ENCODE results near the gene TBKBP1. TPM values are rescaled to one million over a fixed set of nuclear protein-coding genes. Genes with fewer than 3 reads are reported as not detected.

The TBKBP1 gene, protein sequence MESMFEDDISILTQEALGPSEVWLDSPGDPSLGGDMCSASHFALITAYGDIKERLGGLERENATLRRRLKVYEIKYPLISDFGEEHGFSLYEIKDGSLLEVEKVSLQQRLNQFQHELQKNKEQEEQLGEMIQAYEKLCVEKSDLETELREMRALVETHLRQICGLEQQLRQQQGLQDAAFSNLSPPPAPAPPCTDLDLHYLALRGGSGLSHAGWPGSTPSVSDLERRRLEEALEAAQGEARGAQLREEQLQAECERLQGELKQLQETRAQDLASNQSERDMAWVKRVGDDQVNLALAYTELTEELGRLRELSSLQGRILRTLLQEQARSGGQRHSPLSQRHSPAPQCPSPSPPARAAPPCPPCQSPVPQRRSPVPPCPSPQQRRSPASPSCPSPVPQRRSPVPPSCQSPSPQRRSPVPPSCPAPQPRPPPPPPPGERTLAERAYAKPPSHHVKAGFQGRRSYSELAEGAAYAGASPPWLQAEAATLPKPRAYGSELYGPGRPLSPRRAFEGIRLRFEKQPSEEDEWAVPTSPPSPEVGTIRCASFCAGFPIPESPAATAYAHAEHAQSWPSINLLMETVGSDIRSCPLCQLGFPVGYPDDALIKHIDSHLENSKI
- 13.9 TPM for total RNA-seq

DNA sequence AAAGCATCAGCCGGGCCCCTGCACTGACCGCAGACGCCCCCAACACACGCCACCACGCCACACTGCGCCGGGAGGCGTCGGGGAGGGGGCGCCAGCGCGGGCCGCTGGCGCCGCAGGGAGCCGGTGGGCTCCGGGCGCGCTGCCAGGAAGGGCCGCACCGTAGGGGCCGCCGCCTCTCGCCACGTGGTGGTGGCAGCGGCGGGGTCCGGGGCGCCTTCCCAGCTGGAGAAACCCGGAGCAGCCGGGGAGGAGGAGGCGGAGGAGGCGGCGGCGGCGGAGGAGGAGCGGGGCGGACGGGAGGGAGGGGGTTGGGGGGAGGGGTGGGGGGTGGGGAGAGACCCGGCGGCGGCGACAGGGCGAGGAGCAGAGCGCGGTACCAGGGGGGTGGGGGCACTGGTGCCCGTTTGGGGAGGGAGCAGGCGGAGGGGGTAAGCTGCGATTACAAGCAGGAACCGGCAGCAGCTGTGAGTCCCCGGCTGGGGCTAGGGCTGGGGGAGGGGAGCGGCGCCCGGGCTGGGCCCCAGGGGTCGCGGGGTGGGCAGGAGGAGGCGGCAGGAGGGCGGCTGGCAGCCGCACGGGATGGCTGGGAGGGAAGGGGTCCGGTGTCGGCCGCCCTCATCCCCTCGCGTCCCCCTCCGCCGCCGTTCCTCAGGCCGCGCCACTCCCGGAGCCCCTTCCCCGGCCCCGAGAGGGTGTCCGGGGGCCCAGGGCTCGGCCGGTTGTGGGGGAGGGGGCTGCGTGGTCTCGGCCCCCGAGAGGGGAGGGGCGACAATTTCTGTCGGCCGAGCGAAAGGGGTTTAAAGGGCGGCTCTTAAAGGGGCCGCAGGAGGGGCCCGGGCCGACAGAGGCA, at the start of gene TBKBP1:
Gene TBKBP1, plus strand, starts transcription at position 431 of the 850 bp plus-strand sequence. CDS start 1,952 bp downstream, outside the sequence.
- no peak for FAIRE-seq
- peak; percentile 69 to 70 for DNase-seq (ENCODE audit: low spot score in 2 of 2)

DNA sequence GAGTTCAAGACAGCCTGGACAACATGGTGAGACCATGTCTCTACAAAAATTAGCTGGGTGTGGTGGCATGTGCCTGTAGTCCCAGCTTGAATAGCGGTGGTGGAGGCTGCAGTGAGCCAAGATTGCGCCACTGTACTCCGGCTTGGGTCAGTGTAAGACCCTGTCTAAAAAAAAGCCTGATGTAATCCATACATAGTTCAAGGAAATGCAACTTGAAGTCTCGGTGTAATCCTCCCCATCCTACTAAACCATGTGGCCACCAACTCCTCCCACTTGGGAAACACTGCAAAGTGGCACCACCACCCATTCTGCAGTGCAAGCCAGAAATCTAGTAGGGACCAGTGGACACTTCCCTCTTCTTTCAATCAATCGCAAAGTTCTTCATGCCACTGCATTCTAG, 49.6 kb upstream of the TBKBP1 start:
- DNase-seq (ENCODE audit: low spot score in 2 of 2) (no peak), FAIRE-seq (no peak)

DNA sequence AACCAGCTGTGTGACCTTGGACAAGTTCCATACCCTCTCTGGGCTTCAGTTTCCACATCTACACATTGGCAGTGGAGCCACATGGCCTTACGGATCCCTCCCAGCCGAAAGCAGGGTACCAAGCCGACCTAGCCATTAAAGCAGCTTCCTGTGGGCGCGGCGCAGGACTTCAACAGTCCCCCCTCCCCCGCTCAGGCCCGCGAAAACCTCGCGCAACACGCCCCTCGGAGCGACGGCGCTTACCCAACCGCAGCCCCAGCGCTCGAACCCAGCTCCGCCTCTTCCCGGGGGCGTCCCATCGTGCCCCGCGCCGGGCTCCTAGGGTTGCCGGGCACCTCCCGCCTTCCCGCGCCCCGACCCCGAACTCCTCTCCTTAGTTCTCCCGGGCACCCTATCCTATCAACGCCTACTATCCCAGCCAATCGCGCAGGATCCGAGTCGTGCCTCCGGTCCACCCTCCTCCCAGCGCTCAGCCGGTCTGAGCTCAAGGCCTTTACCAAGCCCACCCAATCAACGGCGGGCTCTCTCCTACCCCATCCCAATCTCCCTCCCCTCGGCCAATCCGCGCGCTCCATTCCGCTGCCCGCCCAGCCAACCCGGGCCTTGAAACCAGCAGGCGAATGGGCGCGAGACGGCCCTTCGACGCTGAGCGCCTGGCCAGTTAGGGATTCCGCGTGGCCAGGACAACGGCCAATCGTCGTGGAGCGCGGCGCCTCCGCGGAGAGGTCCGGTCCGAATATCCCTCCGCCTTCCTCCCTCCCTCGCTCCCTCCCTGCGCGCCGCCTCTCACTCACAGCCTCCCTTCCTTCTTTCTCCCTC, 44.6 kb upstream of the TBKBP1 start, which contains the start of gene KPNB1:
Gene KPNB1, plus strand, starts transcription at position 767 of the 819 bp plus-strand sequence. CDS start 326 bp downstream, outside the sequence.
- FAIRE-seq (peak; percentile 75), DNase-seq (ENCODE audit: low spot score in 2 of 2) (peak; percentile 89 to 91)

DNA sequence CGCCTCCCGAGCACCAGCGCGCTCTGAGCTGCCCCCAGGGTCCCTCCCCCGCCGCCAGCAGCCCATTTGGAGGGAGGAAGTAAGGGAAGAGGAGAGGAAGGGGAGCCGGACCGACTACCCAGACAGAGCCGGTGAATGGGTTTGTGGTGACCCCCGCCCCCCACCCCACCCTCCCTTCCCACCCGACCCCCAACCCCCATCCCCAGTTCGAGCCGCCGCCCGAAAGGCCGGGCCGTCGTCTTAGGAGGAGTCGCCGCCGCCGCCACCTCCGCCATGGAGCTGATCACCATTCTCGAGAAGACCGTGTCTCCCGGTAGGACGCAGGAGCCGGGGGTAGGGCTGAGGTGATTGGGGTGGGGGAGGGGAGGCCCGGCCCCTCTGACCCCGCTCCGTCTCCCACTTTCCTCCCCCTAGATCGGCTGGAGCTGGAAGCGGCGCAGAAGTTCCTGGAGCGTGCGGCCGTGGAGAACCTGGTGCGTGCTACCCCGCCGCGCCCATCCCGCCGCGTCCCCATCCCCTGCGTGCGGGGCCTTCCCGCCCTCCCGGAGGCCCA, 43.9 kb upstream of the TBKBP1 start:
- FAIRE-seq (no peak), DNase-seq (ENCODE audit: low spot score in 2 of 2) (no peak)

DNA sequence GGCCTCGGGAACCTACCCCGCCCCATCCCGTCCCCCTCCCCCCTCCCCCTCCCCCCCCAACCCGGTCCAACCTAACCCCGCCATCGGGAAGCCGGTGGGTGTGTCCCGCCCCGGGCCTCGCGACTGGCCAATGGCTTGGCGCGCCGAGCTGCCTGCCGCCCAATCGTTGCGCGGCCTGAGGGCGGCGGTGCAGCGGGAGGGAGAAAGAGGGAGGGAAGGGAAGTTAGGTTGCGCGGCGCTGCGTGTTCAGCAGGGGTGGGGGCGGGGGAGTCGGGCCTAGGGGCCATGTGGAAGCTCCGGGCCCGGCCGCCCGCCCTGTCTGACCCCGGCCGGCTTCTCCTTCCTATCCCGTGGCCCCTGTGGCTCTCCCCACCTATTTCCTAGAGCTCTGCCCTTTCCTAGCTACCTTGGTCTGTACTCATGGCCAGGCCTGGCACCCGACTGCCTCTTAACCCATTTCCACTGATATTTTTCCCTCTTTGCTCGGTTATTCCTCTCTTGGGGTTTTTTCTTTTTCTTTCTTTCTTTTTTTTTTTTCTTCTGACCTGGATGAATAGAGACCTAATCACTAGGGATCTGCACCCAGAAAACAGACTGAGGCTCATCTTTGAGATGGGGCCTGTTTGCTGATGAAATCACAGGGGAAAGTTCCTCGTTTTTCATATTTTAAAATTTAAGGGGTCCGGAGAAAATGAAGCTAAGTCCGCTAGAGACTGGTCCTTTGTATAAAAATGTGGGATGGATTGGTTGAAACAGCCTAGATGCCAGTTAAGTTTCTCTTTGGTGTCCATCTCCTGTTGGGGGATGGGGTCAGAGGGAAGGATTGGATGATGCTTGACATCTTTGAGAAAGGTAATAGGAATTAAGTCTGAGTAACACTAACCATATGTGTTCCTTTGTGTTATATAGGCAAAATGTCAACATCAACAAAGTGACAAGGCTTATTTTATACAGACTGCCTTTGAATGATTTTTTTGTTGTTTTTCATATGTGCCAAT, 43.1 kb upstream of the TBKBP1 start:
- FAIRE-seq = no peak
- peak; percentile 90 to 91 for DNase-seq (ENCODE audit: low spot score in 2 of 2)

DNA sequence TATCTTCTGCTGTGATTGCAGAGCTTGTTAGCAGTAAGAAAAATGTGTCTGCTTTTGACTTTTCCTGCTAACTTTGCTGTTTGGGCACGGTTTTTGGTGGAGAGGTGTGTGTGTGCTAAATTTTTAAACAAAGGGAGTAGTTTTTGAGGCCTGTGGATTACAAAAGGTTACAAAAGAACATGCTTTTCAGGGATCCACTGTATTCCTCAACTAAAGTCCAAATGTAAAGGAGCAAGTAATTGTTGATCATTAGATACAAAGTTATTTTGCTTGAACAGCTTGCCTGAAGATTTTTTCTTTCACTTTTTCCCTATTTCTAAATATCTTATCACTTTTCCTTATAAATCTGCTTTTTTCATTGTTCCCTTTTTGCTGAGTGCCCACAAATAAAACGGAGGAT, 42.3 kb upstream of the TBKBP1 start:
- FAIRE-seq (no peak), DNase-seq (ENCODE audit: low spot score in 2 of 2) (no peak)

DNA sequence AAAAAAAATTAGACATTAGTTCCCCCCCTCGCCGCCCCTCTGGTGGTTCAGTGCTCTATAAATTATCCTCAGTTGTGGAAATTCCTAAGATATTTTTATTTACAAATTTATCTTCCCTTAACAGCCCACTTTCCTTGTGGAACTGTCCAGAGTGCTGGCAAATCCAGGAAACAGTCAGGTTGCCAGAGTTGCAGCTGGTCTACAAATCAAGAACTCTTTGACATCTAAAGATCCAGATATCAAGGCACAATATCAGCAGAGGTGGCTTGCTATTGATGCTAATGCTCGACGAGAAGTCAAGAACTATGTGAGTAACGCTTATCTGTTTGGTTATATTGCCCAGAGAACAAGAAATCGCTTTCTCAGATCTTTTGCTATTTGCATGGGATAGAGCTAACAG, 41.4 kb upstream of the TBKBP1 start:
- no peak for FAIRE-seq

DNA sequence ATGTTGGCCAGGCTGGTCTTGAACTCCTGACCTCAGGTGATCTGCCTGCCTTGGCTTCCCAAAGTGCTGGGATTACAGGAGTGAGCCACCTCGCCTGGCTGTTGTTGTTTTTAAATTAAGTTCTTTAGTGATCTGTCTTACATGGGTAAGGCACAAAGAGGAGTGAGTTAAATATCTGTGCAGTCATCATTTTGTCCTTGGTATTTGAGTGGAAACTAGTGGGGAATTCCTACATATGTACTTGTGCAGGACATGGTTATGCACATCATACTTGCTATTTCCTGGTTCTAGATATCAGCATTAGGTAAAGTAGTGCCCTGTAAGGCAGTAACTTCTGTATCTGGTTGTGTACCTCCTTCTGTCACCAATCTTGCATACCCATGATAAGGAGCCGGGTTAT, 40.5 kb upstream of the TBKBP1 start:
- DNase-seq (ENCODE audit: low spot score in 2 of 2) (no peak), FAIRE-seq (no peak)

More for the DNA sequence above, 41.4 kb upstream of the TBKBP1 start:
- DNase-seq (ENCODE audit: low spot score in 2 of 2) = no peak

DNA sequence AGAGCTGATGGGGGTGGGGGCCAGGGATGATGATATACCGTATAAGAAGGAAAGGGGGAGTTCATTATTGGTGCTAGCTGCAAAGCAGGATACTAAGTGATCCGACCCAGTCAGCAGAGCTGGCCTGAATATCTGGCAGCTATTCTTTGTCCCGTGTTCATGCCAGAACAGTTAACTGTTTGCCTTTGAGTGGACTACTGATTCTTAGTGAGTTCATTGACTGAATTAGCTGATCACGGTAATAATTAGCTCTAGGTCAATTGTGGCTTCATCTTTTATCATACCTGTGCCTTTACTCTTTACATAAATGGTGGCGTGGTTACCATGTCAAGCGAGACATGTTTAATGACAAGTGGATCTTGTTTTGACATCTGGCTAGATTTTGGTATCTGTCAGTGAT, 39.0 kb upstream of the TBKBP1 start:
- FAIRE-seq = no peak
- no peak for DNase-seq (ENCODE audit: low spot score in 2 of 2)

DNA sequence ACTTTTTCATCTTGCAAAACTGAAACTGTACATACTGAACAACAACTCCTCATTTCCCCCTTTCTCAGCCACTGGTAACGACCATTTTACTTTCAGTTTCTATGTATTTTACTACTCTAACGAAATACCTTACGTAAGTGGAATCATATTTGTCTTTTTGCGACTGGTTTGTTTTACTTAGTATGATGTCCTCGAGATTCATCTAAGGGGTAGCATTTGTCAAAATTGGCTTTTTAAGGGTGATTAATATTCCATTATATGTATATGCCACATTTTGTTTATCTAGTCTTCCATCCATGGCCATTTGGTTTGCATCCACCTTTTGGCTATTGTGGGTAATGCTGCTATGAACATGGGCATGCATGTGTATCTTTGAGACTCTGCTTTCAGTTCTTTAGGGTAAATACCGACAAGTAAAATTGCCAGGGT, 33.9 kb upstream of the TBKBP1 start:
- FAIRE-seq = no peak
- no peak for DNase-seq (ENCODE audit: low spot score in 2 of 2)

DNA sequence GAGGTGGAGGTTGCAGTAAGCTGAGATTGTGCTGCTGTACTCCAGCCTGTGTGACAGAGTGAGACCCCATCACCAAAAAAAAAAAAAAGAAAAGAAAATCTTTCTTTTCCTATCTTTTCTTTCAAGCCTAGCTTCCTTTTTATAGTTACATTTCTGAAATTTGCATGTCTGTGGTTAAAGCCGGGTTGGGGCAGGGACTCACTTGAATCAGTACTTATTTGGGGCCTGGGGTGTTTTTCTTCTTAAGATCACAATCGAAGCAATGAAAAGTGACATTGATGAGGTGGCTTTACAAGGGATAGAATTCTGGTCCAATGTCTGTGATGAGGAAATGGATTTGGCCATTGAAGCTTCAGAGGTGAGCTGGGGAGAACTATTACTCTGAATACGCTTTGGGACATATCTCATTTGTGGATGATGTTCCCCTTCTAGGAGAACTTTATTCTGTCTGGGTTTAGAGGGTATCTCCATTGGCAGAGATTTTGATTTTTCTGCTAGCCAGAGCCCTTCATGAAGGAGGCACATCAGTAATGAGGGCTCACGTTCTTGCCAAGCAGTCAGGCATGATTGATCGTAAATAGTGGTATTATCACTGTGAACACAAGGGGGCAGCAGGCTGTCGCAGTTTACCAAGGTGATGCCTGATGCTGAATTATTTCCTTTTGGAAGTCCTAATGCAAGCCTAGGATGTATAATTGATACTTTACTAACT, 29.9 kb upstream of the TBKBP1 start:
- FAIRE-seq (no peak), DNase-seq (ENCODE audit: low spot score in 2 of 2) (peak in 1 of 2 donors; percentile 58)

DNA sequence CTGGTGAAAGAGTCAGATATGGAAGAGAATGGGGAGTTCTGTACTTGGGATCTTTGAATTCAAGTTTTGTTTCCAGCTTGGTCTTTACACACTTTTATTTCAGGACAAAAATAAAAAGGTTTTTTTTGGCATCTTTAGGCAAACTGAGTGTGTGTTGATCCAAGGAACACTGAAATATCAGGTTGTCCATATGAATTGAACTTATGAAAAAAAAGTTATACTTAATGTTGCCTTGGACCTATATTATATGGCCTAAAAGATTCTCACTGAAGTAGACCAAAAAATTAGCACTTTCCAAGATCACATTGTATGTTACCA, 29.4 kb upstream of the TBKBP1 start:
- DNase-seq (ENCODE audit: low spot score in 2 of 2) = no peak
- no peak for FAIRE-seq

DNA sequence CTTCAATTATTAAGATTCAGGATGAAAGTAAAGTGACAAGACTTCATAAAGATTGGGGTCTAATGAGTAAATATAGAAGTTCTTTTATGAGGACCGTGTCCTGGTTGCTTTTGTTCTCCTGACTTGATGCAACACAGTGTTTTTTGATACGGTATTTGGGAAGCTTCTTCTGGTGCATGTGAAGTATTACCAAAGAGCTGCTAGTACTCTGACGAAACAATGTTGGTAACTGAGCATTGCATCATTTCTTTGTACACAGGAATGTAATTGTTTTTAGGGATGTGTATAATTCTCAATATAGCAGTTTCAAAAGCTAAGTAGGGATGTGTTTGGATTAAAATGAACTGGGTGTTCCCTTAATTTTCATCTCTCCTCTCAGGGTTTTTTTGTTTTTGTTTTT, 28.3 kb upstream of the TBKBP1 start:
- no peak for DNase-seq (ENCODE audit: low spot score in 2 of 2)
- FAIRE-seq = no peak

DNA sequence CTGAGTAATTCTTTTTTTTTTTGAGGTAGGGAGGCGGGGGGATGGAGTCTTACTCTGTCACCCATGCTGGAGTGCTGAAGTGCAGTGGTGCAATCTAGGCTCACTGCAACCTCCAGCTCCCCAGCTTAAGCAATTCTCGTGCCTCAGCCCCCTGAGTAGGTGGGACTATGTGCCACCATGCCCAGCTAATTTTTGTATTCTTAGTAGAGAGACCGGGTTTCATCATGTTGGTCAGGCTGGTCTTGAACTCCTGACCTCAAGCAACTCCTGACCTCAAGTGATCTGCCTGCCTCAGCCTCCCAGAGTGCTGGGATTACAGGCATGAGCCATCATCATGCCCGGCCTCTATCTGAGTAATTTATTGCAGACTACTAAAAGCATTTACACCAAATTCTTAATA, 24.9 kb upstream of the TBKBP1 start:
- FAIRE-seq (no peak), DNase-seq (ENCODE audit: low spot score in 2 of 2) (no peak)

DNA sequence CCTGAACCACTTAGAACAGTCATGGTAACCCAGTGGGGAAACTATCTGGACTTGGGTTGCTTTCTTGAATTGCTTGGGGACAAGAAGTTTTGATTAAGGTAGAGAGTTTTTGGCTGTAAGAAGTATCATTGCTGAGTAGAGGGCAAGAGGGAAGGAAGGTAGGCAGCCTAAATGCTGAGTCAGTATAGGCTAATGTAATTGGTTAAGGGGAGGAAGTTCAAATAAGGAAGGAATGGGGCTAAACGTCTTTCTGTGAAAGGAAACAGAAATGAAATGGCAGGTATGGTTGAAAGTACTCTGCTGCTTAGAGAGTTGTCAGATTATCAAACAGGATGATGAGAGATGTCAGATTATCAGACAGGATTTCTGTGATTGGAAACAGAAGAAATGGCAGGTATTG, 23.9 kb upstream of the TBKBP1 start:
- FAIRE-seq = no peak
- no peak for DNase-seq (ENCODE audit: low spot score in 2 of 2)

DNA sequence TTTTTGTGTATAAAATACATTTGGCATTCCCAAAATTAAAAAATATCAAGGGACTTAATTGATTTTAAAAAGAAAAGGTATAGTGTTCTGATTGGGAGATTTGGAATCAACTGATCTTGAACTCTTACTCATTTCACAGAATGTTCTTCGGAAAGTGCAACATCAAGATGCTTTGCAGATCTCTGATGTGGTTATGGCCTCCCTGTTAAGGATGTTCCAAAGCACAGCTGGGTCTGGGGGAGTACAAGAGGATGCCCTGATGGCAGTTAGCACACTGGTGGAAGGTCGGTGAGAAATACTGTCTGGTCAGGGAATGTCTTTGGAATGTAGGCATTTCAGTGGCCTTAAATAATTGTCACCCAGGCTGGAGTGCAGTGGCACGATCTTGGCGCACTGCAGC, 19.5 kb upstream of the TBKBP1 start:
- FAIRE-seq (no peak), DNase-seq (ENCODE audit: low spot score in 2 of 2) (no peak)

DNA sequence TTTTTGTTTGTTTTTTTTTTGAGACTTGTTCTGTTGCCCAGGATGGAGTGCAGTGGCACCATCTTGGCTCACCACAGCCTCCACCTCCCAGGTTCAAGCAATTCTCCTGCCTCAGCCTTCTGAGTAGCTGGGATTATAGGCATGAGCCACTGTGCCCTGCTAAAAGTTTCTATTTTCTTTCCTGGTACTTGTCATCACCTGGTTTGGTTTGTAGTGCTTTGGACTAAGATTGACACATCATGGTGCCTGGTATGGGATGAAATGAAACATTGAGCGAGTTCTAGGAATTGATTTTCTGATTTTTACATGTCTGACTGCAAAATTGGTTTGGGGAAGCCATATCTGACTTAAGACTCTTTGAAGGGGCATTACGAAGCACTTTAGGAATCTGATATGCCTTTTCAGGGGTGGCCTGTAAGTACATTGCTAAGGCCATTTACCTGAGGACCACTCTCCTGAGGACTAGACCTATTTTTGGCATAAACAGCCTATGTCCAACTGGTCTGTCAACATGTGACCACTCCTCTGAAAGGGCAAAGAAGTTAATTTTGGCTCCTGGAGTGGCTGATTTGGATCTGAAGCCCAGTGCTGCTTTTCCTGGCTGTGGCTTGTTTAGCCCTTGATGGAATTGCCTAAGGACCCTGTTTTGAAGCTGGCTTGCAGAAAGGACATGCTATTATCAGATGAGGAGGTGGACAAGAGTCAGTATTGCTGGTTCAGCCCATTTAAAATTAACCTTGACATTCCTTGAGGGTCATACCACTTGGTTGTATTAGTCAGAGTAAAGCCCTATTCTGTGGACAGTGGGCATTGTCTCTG, 18.4 kb upstream of the TBKBP1 start:
- no peak for FAIRE-seq
- no peak for DNase-seq (ENCODE audit: low spot score in 2 of 2)

DNA sequence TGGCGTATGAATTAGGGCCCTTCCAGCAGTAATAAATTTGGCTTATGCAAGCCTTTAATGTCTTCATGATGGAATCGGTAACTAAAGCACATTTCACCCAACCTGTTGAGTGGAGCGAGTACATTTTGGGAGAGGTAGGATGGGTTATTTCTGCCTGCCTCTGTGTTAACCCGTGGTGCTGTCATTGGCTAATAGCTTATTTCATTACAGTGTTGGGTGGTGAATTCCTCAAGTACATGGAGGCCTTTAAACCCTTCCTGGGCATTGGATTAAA, 17.8 kb upstream of the TBKBP1 start:
- no peak for FAIRE-seq
- no peak for DNase-seq (ENCODE audit: low spot score in 2 of 2)

Data from frontal cortex (tissue), 4 donors.